Calu3 (cell line): ENCODE data around the gene PES1. TPM values are rescaled to one million over a fixed set of nuclear protein-coding genes. Genes with fewer than 3 reads are reported as not detected.
"Not testable (repeated sequence)": the region's sequence is repeated elsewhere in the genome, so short reads cannot be mapped to it uniquely, and the experiment has no call there.

Experiments
- BruUV-seq: library from RNA; stranded (reverse); fragments of 400-500 nt; replicated peaks from 2 replicates; lab custom pipeline; 2021; lab: Mats Ljungman, UMichigan
- CTCF ChIA-PET: fragments of 300-600 bp; sonication (Branson Sonifier 250); formaldehyde crosslinking; loops from one replicate; lab custom pipeline; 2022; ENCODE audit warnings: antibody characterized with exemption; lab: Charles Lee
- DNase-seq: peaks from one replicate; pipeline ENCODE4 v3.0.0; 2022
- H3K27ac Mint-ChIP-seq: one replicate; pipeline ENCODE4 v1.8.0; 2022; ENCODE audit warnings: mixed read lengths; ENCODE audit not compliant: unreplicated experiment
- H3K27me3 Mint-ChIP-seq: one replicate; pipeline ENCODE4 v1.8.0; 2022; ENCODE audit warnings: mixed read lengths; ENCODE audit not compliant: unreplicated experiment
- H3K36me3 Mint-ChIP-seq: one replicate; pipeline ENCODE4 v1.8.0; 2022; ENCODE audit warnings: mild to moderate bottlenecking, moderate library complexity, mixed read lengths; ENCODE audit not compliant: insufficient read depth, unreplicated experiment
- H3K4me1 Mint-ChIP-seq: one replicate; pipeline ENCODE4 v1.8.0; 2022; ENCODE audit warnings: mild to moderate bottlenecking, low read depth, mixed read lengths; ENCODE audit not compliant: unreplicated experiment
- H3K4me3 Mint-ChIP-seq: one replicate; pipeline ENCODE4 v1.8.0; 2022; ENCODE audit warnings: mild to moderate bottlenecking, low read depth, moderate library complexity, mixed read lengths; ENCODE audit not compliant: unreplicated experiment
- H3K9me3 Mint-ChIP-seq: one replicate; pipeline ENCODE4 v1.8.0; 2022; ENCODE audit warnings: low read depth, mixed read lengths; ENCODE audit not compliant: unreplicated experiment
- intact Hi-C: fragments of 100-400 bp; cut with micrococcal nuclease; formaldehyde crosslinking; loops from one replicate; pipeline ENCODE4 v1.10.0; 2022; ENCODE audit not compliant: unreplicated experiment
- total RNA-seq: library from RNA; stranded (reverse); gene quantifications from 2 replicates; pipeline ENCODE4 v1.2.3, GENCODE V29; 2022
- TF ChIP-seq, protein P1 (sequence below): fragments of 200-600 bp; IDR thresholded peaks from one replicate; pipeline ENCODE4 v1.8.0; 2022; ENCODE audit warnings: antibody characterized with exemption; ENCODE audit not compliant: unreplicated experiment

PES1 gene
- total RNA-seq, 1 experiment from 2014 or later: 98.9 TPM

DNA sequence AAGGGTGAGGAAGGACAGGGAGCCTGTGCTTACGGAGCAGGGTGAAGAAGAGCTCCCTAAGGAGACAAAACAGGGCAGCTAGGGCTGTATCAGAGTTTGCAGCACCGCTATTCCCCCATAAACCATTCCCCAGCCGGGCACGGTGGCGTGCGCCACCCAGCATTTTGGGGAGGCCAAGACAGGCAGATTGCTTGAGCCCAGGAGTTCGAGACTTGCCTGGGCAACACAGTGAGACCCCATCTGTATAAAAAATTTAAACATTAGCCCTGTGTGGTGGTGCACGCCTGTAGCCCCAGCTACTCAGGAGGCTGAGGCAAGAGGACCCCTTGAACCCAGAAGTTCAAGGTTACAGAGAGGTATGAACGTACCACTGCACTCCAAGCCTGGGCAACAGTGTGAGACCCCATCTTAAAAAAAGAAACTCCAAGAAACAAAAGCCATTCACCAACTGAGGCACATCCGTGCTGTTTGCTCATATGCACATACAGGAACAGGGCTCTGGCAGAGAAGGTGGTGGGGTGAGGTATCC, 22.0 kb downstream of the PES1 start:
- intact Hi-C loops: no loop called here
- Mint-ChIP-seq H3K4me3 (no peak overlapping the region), H3K27ac (no peak overlapping the region), H3K9me3 (no peaks in the 10 kb centered on the region), H3K36me3 (peaks cover 13% of the 10 kb centered on the region), H3K4me1 (peaks cover 30% of the 10 kb centered on the region), H3K27me3 (no peaks in the 10 kb centered on the region)
- CTCF ChIA-PET: interaction anchor here (0.6 to 1.6 kb wide), 4 partner anchors 20 to 532 kb away, joined by 3 to 6 read pairs (median 4); partner anchors contain the start of gene TCN2
- no peak for DNase-seq
- no TSS peak for BruUV-seq
- TF ChIP-seq, protein P1, sequence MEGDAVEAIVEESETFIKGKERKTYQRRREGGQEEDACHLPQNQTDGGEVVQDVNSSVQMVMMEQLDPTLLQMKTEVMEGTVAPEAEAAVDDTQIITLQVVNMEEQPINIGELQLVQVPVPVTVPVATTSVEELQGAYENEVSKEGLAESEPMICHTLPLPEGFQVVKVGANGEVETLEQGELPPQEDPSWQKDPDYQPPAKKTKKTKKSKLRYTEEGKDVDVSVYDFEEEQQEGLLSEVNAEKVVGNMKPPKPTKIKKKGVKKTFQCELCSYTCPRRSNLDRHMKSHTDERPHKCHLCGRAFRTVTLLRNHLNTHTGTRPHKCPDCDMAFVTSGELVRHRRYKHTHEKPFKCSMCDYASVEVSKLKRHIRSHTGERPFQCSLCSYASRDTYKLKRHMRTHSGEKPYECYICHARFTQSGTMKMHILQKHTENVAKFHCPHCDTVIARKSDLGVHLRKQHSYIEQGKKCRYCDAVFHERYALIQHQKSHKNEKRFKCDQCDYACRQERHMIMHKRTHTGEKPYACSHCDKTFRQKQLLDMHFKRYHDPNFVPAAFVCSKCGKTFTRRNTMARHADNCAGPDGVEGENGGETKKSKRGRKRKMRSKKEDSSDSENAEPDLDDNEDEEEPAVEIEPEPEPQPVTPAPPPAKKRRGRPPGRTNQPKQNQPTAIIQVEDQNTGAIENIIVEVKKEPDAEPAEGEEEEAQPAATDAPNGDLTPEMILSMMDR: no peak

GRCh38 chr22:30568137-30568805, 23.4 kb downstream of the PES1 start:
- intact Hi-C loops: no loop called here
- Mint-ChIP-seq H3K36me3 (peaks cover 6% of the 10 kb centered on the region), H3K9me3 (no peaks in the 10 kb centered on the region), H3K4me3 (no peak overlapping the region), H3K27me3 (no peaks in the 10 kb centered on the region), H3K27ac (peak overlapping the region; percentile 37), H3K4me1 (peaks cover 21% of the 10 kb centered on the region)
- TF ChIP-seq, protein P1: no peak
- BruUV-seq: no TSS peak
- CTCF ChIA-PET: interaction anchor here (1.0 kb wide), 1 partner anchor 313 kb away, joined by 5 read pairs; no protein-coding TSS in a partner anchor
- DNase-seq: no peak

DNA sequence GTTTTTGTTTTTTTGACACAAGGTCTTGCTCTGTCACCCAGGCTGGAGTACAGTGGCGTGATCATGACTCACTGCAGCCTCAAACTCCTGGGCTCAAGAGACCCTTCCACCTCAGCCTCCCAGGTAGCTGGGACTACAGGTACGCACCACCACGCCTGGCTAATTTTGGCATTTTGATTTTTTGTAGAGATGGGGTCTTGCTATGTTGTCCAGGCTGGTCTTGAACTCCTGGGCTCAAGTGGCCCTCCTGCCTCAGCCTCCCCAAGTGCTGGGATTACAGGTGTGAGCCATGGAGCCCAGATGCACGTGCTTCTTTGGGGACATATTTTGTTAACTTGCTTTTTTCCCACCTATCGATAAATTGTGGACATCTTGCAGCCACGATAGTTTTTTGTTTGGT, 24.4 kb downstream of the PES1 start:
- H3K27me3 Mint-ChIP-seq, DNase-seq, BruUV-seq, intact Hi-C loops, CTCF ChIA-PET, H3K4me3 Mint-ChIP-seq, H3K36me3 Mint-ChIP-seq, H3K27ac Mint-ChIP-seq, H3K9me3 Mint-ChIP-seq: not testable (repeated sequence)
- H3K4me1 Mint-ChIP-seq: peaks cover 11% of the 10 kb centered on the region

DNA sequence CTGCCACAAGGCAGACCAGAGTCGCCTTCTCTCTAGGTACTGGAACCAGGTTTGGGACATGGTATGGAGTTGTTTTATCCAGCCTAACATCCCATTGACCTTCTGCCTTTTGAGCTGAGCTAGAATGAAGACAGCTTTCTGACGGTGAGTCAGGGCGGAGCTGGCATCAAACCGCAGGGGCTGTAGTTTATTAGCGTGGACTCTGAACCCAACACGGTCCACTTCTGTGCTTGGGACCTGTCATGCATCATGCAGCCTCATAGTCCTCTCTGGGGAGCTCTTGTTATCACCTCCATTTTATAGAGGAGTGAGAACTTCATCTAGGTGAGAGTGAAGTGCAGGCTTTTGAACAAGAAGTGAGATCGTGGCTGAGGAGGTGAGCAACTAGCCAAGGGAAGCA, 25.6 kb downstream of the PES1 start:
- Mint-ChIP-seq H3K27me3 (no peaks in the 10 kb centered on the region), H3K4me1 (peaks cover 15% of the 10 kb centered on the region), H3K9me3 (no peaks in the 10 kb centered on the region), H3K4me3 (no peak overlapping the region), H3K36me3 (no peaks in the 10 kb centered on the region), H3K27ac (peak overlapping the region; percentile 42)
- CTCF ChIA-PET: no interaction called here
- intact Hi-C loops: no loop called here
- no TSS peak for BruUV-seq
- DNase-seq: peak; percentile 35
- TF ChIP-seq, protein P1: no peak

- Mint-ChIP-seq H3K4me3 (no peak overlapping the region), H3K27me3 (no peaks in the 10 kb centered on the region), H3K9me3 (no peaks in the 10 kb centered on the region), H3K4me1 (peaks cover 22% of the 10 kb centered on the region), H3K27ac (no peak overlapping the region), H3K36me3 (no peaks in the 10 kb centered on the region)
- TF ChIP-seq, protein P1: no peak
- DNase-seq: no peak
- no TSS peak for BruUV-seq
- intact Hi-C loops: no loop called here
- CTCF ChIA-PET: interaction anchor here (0.8 kb wide), 1 partner anchor 58 kb away, joined by 3 read pairs; no protein-coding TSS in a partner anchor
These were observed 26.4 kb downstream of the PES1 start for GRCh38 chr22:30565341-30565740.
